ENCODE results near the gene SLC15A4.
"Not testable (repeated sequence)": the region's sequence is repeated elsewhere in the genome, so short reads cannot be mapped to it uniquely, and the experiment has no call there.

Gene SLC15A4

DNA sequence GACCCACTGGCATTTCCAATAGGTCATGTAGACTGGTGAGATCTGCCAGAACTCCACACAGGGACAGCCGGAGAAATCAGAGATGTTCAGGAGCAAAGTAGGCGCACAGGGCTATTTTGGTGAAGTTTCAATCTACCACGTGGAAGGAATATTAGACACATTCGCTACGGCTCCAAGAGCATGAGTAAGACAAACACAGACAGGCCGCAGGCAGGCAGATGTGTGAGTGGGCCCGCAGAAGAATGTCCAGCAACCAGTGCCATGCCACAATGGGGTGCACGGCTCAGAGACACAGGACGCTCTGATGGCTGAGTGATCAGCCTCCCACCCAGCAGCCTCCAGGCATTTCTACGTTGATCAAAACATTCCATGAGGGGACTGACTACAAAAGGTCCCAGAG lies 10.4 kb downstream of the SLC15A4 start:
- DNase-seq, result no peak

GRCh38 chr12:128811806-128812205 lies 12.0 kb downstream of the SLC15A4 start:
- no peak for DNase-seq

GRCh38 chr12:128810182-128811127 lies 13.3 kb downstream of the SLC15A4 start:
- DNase-seq, result no peak

DNA sequence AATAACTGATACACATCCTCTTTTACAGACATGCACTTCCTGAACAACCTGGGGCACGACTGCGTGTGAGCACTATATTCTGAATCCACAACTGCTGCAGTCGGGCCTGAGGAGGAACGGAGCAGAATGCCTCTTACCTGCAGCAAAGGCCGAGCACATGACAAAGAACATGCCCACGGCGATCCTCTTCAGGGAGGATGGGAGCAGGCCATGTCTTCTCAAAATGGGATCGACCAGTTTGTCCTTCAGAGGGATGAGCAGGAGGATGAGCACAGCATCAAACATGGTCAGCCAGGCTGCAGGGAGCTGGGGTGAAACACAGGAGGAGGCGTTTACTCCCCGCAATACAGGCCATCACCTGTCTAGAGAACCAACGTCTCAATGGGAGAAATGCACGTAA lies 15.1 kb downstream of the SLC15A4 start:
- DNase-seq, result no peak

DNA sequence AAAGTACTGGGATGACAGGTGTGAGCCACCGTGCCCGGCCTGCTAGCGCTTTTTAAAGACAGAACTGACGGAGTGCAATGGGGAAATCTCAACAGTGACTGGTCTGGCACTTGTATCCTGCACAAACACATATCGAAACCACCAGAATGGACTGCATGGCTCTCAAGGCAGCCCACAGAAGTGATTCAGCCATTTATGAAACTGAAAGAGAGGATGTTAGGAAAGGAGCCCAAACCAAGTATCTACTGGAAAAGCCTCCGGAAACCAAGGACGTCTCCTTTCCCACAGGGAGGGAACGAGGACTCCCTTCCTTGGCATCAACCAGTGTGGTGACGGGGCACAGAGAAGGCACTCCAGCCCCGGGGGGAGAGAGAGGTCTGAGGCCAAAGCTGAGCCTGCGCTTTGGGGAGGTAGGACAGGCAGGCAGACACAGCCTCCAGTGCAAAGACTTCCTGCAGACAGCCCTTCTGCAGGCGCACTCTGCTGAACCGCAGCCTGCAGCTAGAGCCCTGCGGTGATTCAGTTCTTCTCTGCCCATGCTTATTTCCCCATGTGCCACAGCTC lies 16.5 kb downstream of the SLC15A4 start:
- no peak for DNase-seq

GRCh38 chr12:128806573-128806972 lies 17.2 kb downstream of the SLC15A4 start:
- no peak for DNase-seq

- DNase-seq, result not testable (repeated sequence)
These were observed 18.4 kb downstream of the SLC15A4 start for GRCh38 chr12:128805406-128805805.

DNA sequence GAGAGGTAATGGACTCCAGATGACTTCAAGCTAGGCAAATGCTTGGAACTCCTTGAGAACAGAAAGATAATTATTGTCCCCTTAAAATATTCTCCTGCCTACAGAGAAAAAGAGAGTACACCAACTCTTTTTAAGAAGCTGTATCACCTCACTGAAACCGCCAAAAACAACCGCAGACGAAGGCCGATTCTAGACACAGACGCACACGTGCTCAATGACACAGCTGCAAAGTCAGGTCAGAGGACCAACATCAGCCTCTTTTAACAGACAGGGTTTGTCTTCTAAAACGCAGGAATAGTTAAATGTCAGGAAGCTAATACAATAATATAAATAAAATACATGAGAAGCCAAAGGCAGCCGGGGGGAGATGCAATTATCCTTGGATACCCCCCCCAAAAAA lies 19.0 kb downstream of the SLC15A4 start:
- no peak for DNase-seq

GRCh38 chr12:128803788-128804187 lies 20.0 kb downstream of the SLC15A4 start:
- no peak for DNase-seq

DNA sequence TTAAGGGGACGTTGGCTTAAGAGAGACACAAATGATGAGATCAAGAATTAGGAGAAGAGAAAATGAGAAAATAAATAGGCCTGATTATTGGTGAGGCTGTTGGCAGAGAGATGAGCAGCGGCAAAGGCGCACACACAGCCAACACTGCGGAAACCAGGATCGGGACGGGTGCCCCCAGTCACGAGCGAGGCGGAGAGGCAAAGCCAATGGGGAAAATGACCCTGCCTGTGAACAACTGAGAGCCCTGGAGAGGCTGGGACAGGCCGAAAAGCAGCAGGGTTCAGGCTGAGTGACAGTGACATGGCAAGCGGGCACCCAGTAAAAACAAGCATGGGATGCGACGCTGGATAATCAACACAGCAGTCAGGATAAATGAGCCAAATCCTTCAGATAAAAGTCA lies 21.0 kb downstream of the SLC15A4 start:
- no peak for DNase-seq

DNA sequence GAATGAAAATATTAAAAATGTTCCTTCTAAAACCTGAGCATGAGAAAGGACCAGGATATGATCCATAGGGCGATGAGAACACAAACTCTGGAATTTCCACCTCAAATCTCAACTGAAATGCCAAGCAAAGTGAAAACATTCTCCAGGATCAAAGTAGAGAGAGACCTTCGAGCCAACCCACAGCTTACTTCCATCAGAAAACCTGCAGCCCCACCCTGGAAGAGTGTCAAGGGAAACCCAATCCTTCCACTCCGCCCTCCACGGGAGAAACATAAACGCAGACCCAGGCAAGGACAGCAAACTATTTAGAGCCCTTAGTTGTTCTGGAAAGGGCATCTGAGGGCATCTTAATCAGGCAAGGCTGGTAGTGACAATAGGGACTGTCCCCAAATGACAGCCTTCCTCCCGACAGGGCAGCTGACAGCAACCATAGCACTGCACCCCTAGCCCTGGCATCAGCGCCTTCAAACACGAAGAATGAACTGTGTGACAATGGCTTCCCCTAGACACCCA lies 21.8 kb downstream of the SLC15A4 start:
- DNase-seq, result no peak

DNA sequence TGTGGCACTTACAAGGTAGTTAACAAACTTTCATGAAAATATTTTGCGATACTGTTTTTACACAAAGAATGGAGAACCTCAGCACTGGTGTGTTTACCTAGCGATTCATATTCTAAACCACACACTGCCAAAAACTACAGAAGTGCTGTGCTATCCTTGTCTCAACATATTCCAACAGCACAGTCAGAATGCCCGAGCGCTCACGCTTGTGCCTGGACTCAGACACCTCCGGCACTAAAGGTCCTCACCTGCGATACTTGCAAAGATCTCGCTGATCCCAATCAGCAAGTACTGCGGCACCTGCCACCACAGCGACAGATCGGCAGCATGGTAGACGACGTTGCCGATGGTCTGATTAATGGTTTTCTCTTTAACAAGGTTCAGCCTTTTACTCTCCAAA lies 23.2 kb downstream of the SLC15A4 start:
- DNase-seq, result no peak

- no peak for DNase-seq
These were observed 25.0 kb downstream of the SLC15A4 start for GRCh38 chr12:128798571-128799341.

- no peak for DNase-seq
These were observed 26.3 kb downstream of the SLC15A4 start for GRCh38 chr12:128797119-128798118.

DNA sequence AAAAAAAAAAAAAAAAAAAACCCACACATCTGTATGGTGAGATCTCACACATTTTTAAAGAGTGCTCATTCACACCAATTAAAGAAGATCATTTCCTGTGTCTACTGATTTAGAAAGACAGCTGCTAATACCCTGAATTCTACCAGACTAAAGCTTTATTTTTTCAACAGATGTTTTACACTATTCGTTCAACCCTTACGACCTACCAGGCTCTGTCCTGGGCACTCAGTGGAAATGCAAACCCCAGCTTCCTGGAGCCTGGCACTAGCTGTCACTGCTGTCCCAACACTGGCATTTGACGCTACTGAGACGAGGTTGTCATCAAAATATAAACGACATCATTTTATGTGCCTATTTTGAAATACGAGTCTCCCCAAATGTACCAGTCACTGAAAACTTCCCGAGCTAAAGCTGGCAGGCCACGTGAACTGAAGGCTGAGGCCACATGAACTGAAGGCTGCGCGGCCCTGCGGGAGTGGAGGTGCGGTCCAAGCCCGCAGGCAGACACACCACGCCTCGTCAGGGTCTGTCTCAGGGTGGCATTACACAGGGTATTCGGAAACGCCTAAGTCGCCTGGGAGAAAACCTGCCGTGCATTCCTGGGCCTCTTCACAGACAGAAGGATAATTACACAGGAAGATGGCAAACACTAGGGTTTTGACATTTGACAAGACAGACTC lies 27.2 kb downstream of the SLC15A4 start:
- no peak for DNase-seq

DNA sequence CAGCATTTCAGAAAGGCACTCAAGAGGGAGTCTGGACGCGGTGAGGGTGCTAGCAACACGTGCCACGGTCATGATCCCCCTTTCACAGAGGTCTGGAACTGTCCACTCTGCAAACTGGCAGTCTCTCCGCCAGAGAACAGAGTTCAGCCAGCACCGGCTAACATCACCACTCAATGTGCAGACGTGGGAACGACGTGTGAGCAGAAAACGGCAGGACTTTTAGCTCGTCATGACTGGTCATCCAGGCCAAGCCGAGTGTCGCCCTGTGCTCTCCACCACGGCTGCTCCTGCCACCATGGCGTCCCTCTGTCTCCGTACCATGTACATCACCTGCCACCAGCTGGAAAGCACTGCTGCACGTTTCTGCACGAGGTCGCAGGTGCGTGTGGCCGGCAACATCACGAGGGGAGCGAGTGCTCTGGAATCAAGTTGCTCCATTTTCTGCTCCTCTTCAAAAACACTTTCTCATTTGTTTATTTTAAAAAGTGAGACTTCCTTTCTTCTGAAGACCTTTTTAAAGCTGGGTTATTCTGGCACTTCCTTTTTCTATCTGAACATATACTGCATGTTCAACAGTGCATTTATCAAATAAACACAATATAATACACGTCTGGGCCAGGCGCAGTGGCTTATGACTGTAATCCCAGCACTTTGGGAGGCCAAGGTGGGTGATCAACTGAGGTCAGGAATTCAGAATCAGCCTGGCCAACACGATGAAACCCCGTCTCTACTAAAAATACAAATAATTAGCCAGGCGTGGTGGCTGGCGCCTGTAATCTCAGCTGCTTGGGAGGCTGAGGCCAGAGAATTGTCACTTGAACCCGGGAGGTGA lies 28.0 kb downstream of the SLC15A4 start:
- no peak for DNase-seq

- DNase-seq, result no peak
These were observed 28.9 kb downstream of the SLC15A4 start for GRCh38 chr12:128794661-128795529.

GRCh38 chr12:128793701-128794100 lies 30.1 kb downstream of the SLC15A4 start:
- no peak for DNase-seq

GRCh38 chr12:128792881-128793280 lies 30.9 kb downstream of the SLC15A4 start:
- DNase-seq, result no peak

DNA sequence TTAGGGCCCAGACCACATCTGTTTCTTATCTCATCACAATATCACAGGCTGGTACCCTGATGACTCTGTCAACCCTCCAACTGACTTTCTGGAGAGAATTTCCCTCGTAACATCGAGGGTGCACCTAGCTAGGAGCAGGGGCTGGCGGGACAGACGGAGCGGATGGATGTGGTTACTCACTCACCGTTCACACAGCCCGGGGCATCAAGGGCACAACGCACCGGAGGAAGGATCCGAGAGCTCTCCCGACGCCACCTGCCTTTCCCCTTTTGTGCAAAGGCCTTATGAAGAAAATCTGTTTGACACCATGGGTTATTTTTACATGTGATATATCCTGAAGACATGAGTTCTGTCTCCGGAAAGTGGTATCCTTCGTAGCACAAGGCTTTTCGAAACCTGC lies 31.4 kb downstream of the SLC15A4 start:
- no peak for DNase-seq
